Iris pigment epithelial cell (primary cell): ENCODE results near the gene MYH9.
"Not testable (repeated sequence)": the region's sequence is repeated elsewhere in the genome, so short reads cannot be mapped to it uniquely, and the experiment has no call there.

Experiments
- DNase-seq: peaks from one replicate; pipeline ENCODE4 v3.0.0-alpha.2; 2011; ENCODE audit warnings: low read depth

The MYH9 gene

DNA sequence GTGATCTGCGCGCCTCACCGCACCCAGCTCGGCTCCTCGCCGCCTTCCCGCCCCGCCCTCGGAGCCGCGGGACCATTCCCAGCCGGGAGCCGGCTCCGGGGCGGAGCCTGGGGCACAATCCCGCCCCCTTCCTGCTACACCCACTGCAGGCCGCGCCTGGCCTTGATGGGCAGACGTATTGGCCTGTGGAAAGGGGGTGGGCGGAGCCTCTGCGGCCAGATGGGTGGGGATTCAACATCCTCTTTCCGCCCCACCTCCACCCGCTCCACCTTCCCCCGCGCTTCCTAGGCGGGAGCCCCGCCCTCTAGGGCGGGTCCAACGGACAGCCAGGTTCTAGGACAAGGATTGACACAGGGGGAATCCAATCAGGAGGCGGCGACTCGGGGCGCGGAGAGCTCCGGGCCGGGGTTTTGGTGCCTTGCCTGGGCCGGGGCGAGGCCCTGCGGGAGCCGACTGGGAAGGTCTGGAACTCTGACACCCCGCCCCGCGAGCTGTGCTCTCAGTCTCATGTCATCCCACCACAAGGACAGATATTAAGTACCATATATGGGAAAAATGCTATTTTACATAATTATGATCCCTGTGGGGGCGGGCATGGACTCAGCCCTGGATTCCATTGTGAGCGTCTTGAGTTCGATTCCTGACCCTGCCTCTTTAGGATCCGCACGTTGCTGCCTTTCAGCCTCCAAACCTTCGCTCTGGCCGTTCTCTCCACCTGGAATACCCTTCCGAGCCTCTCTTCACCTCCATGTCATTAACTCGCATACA, at the start of gene MYH9:
TSS of gene MYH9 (minus strand) at position 9 of the 768 bp plus-strand sequence. CDS start 38,731 bp downstream, outside the sequence.
- peak; percentile 100 for DNase-seq

DNA sequence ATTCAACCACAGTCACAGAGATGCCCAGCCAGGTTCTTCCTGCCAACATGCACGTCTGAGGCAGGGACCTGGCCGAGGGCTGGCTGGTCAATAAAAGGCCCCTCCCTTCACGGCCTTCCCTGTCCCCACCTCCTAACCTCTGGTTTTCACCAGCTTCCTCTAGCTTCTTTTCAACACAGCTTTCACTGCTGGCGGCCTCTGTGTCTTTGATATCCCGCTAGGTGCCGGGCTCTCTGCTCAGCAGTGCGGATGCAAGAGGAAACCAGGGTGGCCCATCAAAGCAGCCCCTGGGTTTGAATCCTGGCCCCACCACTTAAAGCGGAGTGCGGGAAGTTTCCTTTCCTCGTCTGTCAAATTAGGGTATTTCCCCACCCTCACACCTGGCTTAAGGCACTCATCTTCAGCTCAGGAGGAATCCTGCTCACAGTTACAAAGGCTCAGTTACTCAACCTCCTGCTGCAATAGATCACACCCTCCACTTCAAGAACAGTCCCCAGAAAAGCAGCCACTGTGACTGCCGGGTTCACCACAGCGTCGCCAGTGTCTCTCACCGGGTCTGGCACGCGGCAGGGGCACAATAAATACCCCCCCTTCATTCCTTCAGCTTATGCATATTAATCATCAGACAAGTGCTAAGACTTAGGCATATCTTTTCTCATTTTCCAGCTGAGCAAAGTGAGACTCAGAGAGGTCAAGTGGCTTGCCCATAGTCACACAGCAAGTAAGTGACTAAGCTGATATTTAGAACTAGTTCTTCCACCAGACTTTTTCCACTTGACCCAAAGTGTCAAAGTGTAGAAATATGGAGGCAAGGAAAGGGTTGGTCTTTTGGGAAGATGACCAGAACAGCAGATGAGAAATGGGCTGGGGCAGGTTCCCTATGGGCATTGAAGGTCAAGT, 48.0 kb upstream of the MYH9 start:
- DNase-seq: no peak

DNA sequence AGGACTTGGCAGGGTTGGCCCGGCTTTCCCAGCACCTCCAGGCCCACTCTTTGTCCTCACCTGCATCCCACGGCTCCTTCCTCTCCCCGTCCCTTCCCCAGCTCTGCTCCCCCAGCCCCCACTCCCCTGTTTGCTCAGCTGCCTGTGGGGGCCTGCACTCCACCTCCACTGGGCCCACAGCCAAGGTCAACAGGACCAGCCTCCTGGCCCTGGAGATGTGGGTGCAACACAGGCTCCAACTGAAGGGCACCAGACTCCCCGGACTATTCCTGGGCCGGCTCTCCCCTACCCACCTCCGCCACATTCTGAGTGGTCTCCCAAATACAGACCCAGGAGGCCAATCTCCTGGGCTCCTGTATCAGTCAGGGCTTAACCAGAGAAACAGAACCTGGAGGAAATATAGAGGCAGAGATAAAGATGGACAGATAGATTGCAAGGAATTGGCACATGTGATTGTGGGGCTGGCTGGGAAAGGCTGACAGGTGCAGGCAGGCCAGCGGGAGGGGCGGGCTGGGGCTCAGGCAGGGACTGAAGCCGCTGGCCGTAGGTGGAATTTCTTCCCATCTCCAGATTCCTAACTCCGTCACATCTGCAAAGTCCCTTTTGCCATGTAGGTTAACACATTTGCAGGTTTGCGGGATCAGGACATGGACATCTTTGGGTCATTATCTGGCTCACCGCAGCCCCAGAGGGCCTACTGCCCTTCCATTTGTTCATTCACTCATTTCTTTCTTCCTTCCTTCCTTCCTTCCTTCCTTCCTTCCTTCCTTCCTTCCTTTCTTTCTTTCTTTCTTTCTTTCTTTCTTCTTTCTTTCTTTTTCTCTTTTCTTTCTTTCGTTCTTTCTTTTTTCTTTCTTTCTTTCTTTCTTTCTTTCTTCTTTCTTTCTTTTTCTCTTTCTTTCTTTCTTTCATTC, 45.8 kb upstream of the MYH9 start:
- DNase-seq: no peak

DNA sequence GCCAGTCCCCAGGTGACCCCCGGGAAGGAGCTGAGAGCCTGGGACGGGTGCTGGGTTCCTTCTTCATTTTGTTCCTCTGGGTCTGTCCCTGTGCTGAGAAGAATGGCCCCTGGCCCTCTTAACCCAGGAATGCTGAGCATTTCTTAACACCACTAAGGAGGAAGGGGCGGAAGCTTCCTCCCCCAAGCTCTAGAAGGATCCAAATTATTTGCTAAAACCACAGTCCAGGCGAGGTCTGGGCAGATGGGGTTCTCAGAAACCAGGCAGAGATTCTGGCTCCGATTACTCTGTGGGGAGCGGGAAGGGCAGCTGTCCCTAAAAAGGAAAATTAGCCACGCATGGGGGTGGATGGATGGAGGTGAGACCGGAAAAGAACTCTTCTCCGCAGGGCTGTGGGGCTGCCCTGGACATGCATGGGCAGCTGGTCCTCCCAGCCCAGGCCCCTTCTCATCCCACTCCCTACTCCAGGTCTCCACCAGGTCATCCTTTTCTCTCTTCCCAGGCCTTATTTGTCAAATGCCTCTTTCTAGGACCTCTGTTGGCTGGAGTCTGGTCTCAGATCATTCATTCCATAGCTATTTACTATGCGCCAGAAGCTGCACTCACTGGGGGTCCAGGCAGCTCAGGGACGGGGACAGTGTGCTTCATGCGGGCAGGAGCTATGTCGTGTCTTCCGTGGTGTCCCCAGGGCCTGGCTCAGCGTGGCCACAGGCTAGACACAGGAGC, 45.0 kb upstream of the MYH9 start:
- DNase-seq: no peak

DNA sequence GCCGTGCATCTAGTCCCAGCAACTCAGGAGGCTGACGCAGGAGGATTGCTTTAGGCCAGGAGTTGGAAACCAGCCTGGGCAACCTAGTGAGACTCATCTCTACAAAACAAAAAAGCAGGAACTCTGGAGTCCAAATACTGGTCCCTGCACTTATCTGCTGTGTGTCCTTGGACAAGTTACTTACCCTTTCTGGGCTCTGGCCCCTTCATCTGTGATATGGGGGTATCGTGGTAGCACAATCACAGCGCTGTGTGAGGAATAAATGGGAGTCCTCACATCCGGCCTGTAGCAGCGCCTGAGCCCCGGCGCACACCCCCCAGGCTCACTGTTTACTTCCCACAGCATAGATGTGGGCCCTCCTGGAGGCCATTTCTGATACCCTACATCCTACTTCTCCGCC, 44.2 kb upstream of the MYH9 start:
- no peak for DNase-seq

DNA sequence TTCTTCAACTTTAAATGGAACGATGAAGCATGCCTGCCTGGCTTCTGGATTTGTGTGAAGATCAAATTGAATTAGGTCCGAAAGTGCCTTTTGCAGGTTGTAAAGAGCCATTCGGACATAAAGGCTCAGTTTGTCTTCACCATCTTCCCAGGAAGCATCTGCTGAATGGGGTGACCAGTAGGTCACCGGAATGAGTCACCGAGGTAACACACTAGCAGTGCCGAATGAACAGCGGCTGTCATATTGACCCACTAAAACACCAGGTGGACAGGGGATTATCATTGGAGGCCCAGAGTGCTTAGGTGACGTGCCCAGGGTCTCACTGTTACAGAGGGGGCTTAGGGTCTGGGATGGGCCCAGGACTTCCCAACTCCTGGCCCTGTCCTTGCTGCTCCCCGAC, 43.1 kb upstream of the MYH9 start:
- peak; percentile 48 for DNase-seq

DNA sequence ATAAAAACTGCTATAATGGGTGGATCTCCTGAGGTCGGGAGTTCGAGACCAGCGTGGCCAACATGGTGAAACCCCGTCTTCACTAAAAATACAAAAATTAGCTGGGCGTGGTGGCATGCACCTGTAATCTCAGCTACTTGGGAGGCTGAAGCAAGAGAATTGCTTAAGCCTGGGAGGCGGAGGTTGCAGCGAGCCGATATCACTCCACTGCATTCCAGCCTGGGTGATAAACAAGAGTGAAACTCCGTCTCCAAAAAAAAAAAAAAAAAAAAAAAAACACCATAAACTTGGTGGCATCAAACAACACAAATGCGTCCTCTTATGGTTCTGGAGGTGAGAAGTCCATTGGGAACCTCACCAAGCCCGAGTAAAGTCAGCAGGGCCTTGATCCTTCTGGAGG, 40.2 kb upstream of the MYH9 start:
- not testable (repeated sequence) for DNase-seq

DNA sequence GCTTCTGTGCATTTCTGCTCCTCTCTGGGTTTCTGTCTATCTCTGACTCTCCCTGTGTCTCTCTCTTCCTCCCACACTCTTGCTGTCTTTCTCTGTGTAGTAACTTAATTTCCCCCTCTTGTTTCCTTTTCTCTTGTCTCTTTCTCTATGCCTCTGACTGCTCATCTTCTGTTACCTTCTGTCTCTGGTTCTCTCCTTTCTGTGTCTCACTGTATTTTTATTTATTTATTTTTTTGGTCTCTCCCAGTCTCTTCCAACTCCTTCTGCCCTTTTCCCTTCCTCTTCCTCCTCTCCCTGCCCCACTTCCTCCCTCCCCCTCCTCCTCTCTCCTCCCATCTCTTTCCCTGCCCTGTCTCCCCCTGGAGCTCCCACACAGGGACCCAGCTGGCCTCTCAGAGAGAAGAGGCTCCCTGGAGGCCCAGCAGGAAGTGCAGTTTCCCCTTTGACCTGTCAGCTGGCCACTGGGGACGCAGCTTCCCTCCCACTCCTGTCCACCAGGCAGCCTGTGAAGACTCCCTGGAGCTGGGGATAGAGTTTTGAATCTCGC, 38.3 kb upstream of the MYH9 start:
- peak; percentile 42 for DNase-seq

DNA sequence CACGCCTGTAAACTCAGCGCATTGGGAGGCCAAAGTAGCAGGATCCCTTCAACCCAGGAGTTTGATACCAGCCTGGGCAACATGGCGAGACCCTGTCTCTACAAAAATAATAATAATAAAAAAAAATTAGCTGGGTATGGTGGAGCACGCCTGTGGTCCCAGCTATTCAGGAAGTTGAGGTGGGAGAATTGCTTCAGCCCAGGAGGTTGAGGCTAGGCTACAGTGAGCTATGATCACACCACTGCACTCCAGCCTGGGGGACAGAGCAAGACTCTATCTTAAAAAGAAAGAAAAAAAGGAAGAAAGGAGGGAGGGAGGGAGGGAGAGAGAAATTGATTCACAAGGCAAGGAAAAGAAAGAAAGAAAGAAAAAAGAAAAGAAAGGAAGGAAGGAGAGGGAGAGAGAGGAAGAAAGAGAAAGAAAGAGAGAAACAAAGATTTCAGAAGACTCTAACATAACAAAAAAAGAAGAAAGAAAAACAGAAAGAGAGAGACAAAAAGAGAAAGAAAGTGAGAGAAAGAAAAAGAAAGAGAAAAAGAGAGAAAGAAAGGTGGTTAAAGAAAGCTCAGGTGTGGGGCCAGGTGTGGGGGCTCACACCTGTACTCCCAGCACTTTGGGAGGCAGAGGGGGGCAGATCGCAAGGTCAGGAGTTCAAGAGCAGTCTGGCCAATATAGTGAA, 37.3 kb upstream of the MYH9 start:
- DNase-seq: no peak

DNA sequence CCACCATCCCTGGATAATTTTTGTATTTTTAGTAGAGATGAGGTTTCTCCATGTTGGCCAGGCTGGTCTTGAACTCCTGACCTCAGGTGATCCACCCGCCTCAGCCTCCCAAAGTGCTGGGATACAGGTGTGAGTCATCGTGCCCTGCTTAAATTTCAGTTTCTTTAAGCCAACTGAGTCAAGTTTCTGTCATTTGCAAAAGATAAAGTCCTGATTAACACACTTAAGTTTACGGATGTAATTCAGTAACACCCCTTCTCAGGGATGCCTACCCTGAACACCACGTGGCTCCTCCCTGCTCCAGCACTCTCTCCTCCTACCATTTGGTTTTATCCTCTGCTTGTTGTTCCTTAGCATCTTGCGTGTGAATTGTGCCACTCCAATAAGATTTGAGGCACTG, 36.7 kb upstream of the MYH9 start:
- not testable (repeated sequence) for DNase-seq

DNA sequence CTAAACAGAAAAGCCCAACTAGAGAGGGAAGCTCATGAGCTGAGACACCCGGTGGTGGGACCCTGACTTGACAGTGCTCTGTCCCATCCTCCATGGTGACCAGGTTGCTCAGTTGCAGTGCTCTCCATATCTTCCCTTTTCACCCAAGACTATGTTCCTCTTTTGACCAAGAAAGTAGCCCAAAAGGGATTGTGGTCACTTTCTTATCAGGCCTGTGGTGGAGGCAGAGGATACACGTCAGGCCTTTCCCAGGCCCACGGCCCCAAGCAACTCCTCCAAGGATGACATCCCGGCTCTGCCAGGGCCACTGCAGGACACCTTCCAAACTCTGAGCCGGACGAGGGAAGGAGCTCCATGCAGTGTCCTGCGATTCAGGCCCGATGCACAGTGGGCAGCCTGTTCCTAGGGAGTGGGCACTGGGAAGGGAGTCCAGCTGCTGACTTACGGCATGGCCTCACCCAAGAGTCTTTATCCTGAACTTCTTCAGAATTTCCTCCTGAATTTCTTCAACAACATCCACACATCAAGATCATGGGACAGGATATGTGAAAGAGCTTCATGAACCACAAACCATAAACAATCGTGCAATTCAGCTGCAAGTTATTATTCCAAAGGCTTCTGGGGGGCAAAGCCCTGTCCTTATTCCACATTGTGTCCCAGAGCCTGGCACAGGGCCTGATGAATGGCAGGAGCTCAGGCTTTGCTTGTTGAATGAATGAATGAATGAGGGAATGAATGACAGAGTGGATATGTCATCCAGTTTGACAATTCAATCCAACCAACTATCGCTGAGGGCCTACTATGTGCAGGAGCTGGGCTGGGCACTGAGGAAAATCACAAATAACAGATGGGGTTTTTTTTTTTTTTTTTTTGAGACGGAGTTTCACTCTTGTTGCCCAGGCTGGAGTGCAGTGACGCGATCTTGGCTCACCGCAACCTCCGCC, 36.0 kb upstream of the MYH9 start:
- DNase-seq: peak; percentile 43

DNA sequence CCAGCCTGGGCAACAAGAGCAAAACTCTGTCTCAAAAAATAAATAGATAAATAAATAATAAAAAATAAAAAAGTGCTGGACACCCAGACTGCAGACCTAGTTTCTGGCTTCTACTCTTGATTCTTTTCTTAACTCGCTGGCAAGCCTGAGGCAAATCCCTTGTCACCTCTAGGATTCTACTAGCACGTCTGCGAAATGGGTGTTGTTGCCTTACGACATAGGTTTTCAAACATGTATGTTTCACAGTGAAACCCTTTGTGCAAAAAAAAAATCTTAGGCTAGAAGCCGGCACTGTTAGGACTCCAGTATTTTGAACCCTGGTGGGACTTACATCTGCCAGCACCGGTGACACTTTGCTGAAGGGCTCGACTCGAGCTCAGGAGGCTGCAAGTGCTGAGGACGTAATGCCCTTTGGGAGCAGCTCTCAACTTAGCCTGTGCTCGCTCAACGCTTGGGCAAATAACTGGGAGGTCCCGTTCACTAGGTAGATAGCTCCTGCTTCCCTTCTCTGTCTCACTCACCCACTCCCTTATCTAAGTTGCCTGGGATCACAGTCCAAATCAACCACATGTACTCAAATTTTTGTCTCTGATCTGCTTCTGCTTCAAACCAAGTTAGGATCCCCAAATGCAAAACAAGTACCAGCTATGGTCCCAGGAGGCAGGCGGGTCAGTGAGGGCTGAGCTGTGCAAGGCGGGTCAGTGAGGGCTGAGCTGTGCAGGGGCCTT, 34.7 kb upstream of the MYH9 start:
- no peak for DNase-seq

DNA sequence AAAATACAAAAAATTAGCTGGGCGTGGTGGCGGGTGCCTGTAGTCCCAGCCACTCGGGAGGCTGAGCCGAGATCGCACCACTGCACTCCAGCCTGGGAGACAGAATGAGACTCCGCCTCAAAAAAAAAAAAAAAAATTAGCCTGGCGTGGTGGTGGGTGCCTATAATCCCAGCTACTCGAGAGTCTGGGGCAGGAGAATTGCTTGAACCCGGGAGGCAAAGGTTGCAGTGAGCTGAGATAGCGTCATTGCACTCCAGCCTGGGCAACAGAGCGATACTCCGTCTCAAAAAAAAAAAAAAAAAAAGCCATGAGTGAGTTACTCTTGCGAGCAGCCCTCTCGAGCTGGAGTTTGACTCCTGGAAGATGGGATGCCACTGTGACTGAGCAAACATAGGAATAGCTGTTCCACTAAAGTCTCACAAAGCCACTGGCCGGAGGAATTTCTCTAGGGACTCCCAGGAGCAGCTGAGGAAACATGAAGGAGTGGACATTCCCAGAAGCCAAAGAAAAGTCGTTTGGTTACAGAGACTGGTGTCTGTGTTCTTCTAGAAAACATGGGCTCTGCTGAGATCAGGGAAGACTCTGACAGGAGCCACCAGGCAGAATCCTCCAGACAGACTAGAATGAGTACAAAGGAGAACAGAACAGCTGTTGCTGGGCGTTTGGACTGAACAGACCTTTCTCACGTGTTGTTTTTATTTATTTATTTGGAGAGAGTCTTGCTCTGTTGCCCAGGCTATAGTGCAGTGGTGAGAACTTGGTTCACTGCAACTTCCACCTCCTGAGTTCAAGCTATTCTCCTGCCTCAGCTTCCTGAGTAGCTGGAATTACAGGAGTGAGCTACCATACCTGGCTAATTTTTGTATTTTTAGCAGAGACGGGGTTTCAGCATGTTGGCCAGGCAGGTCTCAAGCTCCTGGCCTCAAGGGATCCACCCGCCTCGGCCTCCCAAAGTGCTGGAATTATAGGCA, 32.4 kb upstream of the MYH9 start:
- no peak for DNase-seq

DNA sequence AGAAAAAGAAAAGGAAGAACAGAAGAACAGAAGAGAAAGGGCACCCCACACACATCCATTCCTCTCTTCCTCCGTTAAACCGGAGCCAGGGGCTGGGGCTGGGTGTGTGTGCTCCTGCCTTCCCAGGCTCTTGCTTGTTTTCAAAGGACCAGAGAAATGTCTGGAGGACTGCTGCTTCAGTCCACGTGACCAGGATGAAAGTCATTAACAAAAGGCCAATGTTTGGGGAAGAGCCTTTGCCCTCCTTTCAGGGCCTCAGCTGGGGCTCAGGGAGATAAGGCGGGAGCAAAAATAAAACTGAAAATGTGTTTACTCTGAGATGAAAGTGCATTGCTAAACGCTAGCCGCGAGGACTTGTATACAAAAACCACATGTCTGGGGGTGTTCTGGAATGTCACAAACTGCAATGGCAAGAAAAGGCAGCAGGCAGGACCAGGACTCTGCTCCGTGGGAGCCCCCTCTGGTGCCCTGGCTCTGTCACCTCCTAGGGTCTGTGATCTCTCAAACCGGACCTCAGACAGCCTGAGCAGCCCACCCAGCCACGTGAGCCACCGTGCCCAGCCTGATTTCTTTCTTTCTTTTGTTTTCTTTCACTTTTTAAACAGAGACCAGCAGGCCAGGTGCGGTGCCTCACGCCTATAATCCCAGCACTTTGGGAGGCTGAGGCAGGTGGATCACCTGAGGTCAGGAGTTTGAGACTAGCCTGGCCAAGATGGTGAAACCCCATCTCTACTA, 31.6 kb upstream of the MYH9 start:
- DNase-seq: peak; percentile 64

DNA sequence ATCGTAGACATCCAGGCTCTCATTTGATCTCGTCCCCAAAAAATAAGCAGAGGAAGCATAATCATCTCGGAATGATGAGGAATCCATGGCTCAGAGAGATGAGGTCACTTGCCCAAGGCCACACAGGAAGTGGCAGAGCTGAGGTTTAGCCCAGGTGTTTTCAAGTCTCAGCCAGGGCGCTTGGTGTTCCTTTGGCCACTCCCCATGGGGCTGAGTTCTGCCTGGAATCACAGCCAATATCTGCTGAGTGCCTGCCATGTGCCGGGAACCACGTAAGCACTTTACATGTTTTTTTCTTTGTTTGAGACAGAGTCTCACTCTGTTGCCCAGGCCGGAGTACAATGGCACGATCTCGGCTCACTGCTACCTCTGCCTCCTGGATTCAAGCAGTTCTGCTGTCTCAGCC, 29.5 kb upstream of the MYH9 start:
- DNase-seq: no peak

DNA sequence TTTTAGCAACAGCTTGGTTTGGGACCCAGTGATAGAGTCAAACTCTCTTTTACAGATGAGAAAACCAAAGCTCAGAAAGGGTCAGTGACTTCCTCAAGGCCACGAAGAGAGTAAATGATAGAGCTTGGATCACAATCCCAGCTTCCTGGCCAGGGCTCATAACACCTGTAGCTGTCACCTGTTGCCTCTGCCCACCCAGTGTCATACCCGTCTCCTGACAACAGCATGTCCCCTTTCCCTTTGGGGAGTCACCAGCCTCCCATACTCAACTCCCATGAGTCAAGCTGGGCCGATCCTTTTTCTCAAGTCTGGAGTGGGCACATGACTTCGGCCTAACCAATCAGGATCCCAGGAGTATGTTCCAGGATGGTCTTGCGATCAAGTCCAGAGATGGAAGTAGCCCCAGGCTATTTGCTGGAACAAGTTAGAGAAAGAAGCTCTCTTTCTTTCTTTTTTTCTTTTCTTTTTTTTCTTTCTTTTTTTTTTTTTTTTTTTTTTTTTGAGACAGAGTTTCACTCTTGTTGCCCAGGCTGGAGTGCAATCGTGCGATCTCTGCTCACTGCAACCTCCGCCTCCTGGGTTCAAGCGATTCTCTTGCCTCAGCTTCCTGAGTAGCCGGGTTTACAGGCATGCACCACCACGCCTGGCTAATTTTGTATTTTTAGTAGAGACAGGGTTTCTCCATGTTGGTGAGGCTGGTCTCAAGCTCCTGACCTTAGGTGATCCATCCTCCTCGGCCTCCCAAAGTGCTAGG, 27.8 kb upstream of the MYH9 start:
- DNase-seq: no peak
